HepG2 (cell line): ENCODE results near the gene ZNF697. TPM values are rescaled to one million over a fixed set of nuclear protein-coding genes. Genes with fewer than 3 reads are reported as not detected.

Source experiments
- ATAC-seq: fragments of 200-7000 bp; cut with Tn5 transposase; 3 replicates; pipeline ENCODE4 v1.9.1; 2020; ENCODE audit warnings: mild to moderate bottlenecking, moderate library complexity
- BruUV-seq: library from RNA; stranded (reverse); fragments of 400-500 nt; replicated peaks from 2 replicates; lab custom pipeline; 2021; lab: Mats Ljungman, UMichigan
- CTCF ChIA-PET: fragments of 300-600 bp; formaldehyde crosslinking; extraction: SDS; loops from one replicate; lab custom pipeline; 2021; ENCODE audit warnings: low total read pairs, inconsistent platforms, low intra/inter-chr PET ratio; lab: Yijun Ruan, JAX
- POLR2A ChIA-PET: fragments of 350-600 bp; sonication (Branson Sonifier 250); formaldehyde crosslinking; loops from one replicate; lab custom pipeline; 2020; ENCODE audit warnings: antibody characterized with exemption, inconsistent platforms; lab: Yijun Ruan, JAX
- DNase-seq: peaks from one replicate; pipeline ENCODE4 v3.0.0-alpha.2; 2015; ENCODE audit warnings: low spot score
- FAIRE-seq: peaks from 3 replicates; lab custom pipeline; 2011; peaks lifted over from hg19 to GRCh38; lab: Jason Lieb, UNC
- H2AFZ ChIP-seq: one replicate; pipeline ENCODE4 v1.6.1; 2011; ENCODE audit warnings: low read length, inconsistent platforms
- H3K27ac ChIP-seq: fragments of 300-600 bp; 3 replicates; pipeline ENCODE4 v1.8.0; 2011; ENCODE audit warnings: mixed run types, mild to moderate bottlenecking, mixed read lengths, low read length, inconsistent platforms; ENCODE audit not compliant: insufficient read depth; ENCODE audit errors: extremely low read length
- H3K27me3 ChIP-seq, 2 experiments: fragments of 200-600 bp in 1 of 2; 2 replicates in 1 of 2; 3 replicates in 1 of 2; pipeline versions ENCODE4 v1.6.0 to v1.8.0; 2011; ENCODE audit warnings: low read length in 2 of 2, mild to moderate bottlenecking in 2 of 2, moderate library complexity in 2 of 2, inconsistent platforms in 1 of 2; ENCODE audit not compliant: insufficient read depth in 2 of 2, control insufficient read depth in 1 of 2
- H3K36me3 ChIP-seq, 2 experiments: fragments of 200-600 bp in 1 of 2; replicated peaks in 1 of 2; 2 replicates in 1 of 2; 3 replicates in 1 of 2; pipeline versions ENCODE4 v1.5.1 to v1.8.0; 2011; ENCODE audit warnings: low read length in 2 of 2, inconsistent platforms in 1 of 2; ENCODE audit not compliant: insufficient read depth in 2 of 2, control insufficient read depth in 1 of 2
- H3K4me1 ChIP-seq: 2 replicates; pipeline ENCODE4 v1.5.1; 2012; ENCODE audit warnings: low read length, inconsistent platforms; ENCODE audit not compliant: insufficient read depth
- H3K4me2 ChIP-seq: 2 replicates; pipeline ENCODE4 v1.6.0; 2011; ENCODE audit warnings: low read depth, low read length, inconsistent platforms
- H3K4me3 ChIP-seq, 3 experiments: fragments of 200-600 bp in 1 of 3; sonication (generic), shearing (Covaris generic) in 1 of 3; replicated peaks in 1 of 3; 2 replicates each; pipeline ENCODE4 v1.5.1; 2011 to 2016; ENCODE audit warnings: low read length in 3 of 3, inconsistent platforms in 2 of 3, low read depth in 2 of 3, mild to moderate bottlenecking in 2 of 3, control low read depth in 1 of 3, mixed read lengths in 1 of 3; ENCODE audit not compliant: insufficient read depth in 1 of 3
- H3K79me2 ChIP-seq: one replicate; pipeline ENCODE4 v1.6.1; 2011; ENCODE audit warnings: low read length, inconsistent platforms; ENCODE audit not compliant: insufficient read depth
- H3K9ac ChIP-seq: 2 replicates; pipeline ENCODE4 v1.6.0; 2011; ENCODE audit warnings: mild to moderate bottlenecking, low read depth, low read length, inconsistent platforms; ENCODE audit not compliant: insufficient read depth
- H3K9me3 ChIP-seq: 2 replicates; pipeline ENCODE4 v1.5.1; 2012; ENCODE audit warnings: mild to moderate bottlenecking, low read length
- H4K20me1 ChIP-seq: 2 replicates; pipeline ENCODE4 v1.6.0; 2011; ENCODE audit warnings: inconsistent platforms, mild to moderate bottlenecking, low read length, moderate library complexity; ENCODE audit not compliant: insufficient read depth
- ARID3A ChIP-seq: IDR thresholded peaks from 2 replicates; pipeline ENCODE4 v1.6.1; 2012; ENCODE audit warnings: low read depth, low read length, improper control_type of control experiment
- ARID5B ChIP-seq: IDR thresholded peaks from 2 replicates; pipeline ENCODE4 v1.4.0; 2020; ENCODE audit warnings: mild to moderate bottlenecking, missing genetic modification reagents
- CHCHD3 ChIP-seq: sonication (generic); formaldehyde crosslinking; IDR thresholded peaks from 2 replicates; pipeline ENCODE4 v1.8.0; 2022; ENCODE audit warnings: mild to moderate bottlenecking, missing genetic modification reagents, moderate library complexity
- CTCF ChIP-seq: sonication (generic); formaldehyde crosslinking; IDR thresholded peaks from 2 replicates; pipeline ENCODE4 v1.5.0; 2020; ENCODE audit warnings: mild to moderate bottlenecking, missing genetic modification reagents, moderate library complexity
- DNMT3B ChIP-seq: conservative IDR thresholded peaks from 2 replicates; pipeline ENCODE4 v1.6.1; 2016; ENCODE audit warnings: missing biosample characterization, control low read depth
- FOXC1 ChIP-seq: sonication (generic); formaldehyde crosslinking; IDR thresholded peaks from 2 replicates; pipeline ENCODE4 v1.8.0; 2022; ENCODE audit warnings: mild to moderate bottlenecking, missing genetic modification reagents, borderline replicate concordance
- MIXL1 ChIP-seq: IDR thresholded peaks from 2 replicates; pipeline ENCODE4 v1.6.1; 2016
- NFYB ChIP-seq: sonication (generic); formaldehyde crosslinking; IDR thresholded peaks from 2 replicates; pipeline ENCODE4 v1.4.0; 2020; ENCODE audit warnings: missing genetic modification reagents
- RAD21 ChIP-seq: fragments of 450-650 bp; formaldehyde crosslinking; IDR thresholded peaks from 2 replicates; pipeline ENCODE4 v1.5.0; 2020; ENCODE audit warnings: mild to moderate bottlenecking
- SIX1 ChIP-seq: sonication (generic); formaldehyde crosslinking; IDR thresholded peaks from 2 replicates; pipeline ENCODE4 v1.4.0; 2020; ENCODE audit warnings: missing genetic modification reagents, borderline replicate concordance
- SIX4 ChIP-seq: sonication (generic); formaldehyde crosslinking; IDR thresholded peaks from 2 replicates; pipeline ENCODE4 v1.4.0; 2020; ENCODE audit warnings: missing genetic modification reagents
- SMC3 ChIP-seq: IDR thresholded peaks from 2 replicates; pipeline ENCODE4 v1.6.1; 2011; ENCODE audit warnings: low read length, improper control_type of control experiment
- SOX5 ChIP-seq: IDR thresholded peaks from 2 replicates; pipeline ENCODE4 v1.6.1; 2016; ENCODE audit warnings: borderline replicate concordance
- STAG1 ChIP-seq: sonication (generic); formaldehyde crosslinking; IDR thresholded peaks from 2 replicates; pipeline ENCODE4 v1.4.0; 2020; ENCODE audit warnings: missing genetic modification reagents
- ZKSCAN1 ChIP-seq: fragments of 150-350 bp; IDR thresholded peaks from 2 replicates; pipeline ENCODE4 v1.6.1; 2014; ENCODE audit warnings: low read length
- ZNF501 ChIP-seq: sonication (generic); formaldehyde crosslinking; IDR thresholded peaks from 2 replicates; pipeline ENCODE4 v1.5.1; 2020; ENCODE audit warnings: mild to moderate bottlenecking, moderate library complexity, missing genetic modification reagents
- WGBS: methylation state at CpG from one replicate; pipeline ENCODE4 v1.1.6; 2017; ENCODE audit warnings: low lambda C conversion rate; 5-methylcytosine and 5-hydroxymethylcytosine counted together
- in situ Hi-C: cut with HindIII; loops from 2 replicates; pipeline ENCODE4 v1.10.0; 2017; ENCODE audit warnings: low pct_unique_long_range_greater_than_20kb; ENCODE audit not compliant: extremely low pct_ligation_motif_present
- intact Hi-C: fragments of 100-400 bp; cut with micrococcal nuclease; formaldehyde crosslinking; loops from one replicate; pipeline ENCODE4 v1.10.0; 2022; ENCODE audit not compliant: unreplicated experiment
- polyA plus RNA-seq, 8 experiments: library from polyadenylated mRNA; depleted of rRNA in 3 of 8; stranded (reverse) in 7 of 8; unstranded in 1 of 8; fragments of >200 nt; fragmentation: Illumina TruSeq in 4 of 8; extraction: Trizol in 4 of 8; gene quantifications; 2 replicates each; pipeline versions ENCODE4 v1.2.1 to v1.2.3, GENCODE V29; 2011 to 2016; ENCODE audit warnings: low read depth in 4 of 8, missing spikeins in 1 of 8, mixed read lengths in 1 of 8; ENCODE audit not compliant: insufficient read depth in 1 of 8
- total RNA-seq, 5 experiments: library from RNA; depleted of rRNA; stranded (reverse); fragments of >200 nt; fragmentation: Illumina TruSeq; extraction: Trizol; gene quantifications; 2 replicates each; pipeline ENCODE4 v1.2.3, GENCODE V29; 2016; ENCODE audit warnings: low read depth in 1 of 5

ZNF697 gene
- total and polyA plus RNA-seq, 2 of the 13 experiments (the other 11 are each of a cell fraction or from before 2014, with no cell fraction given), result 2.3 to 7.1 TPM

GRCh38 chr1:119675349-119676345 lies 27.6 kb upstream of the ZNF697 start:
- peaks cover 39% of the 10 kb centered on the region for H3K4me1 ChIP-seq
- peak overlapping the region; percentile 93 for H3K4me2 ChIP-seq
- in situ Hi-C loops (no loop called here), intact Hi-C loops (no loop called here)
- H3K9me3 ChIP-seq, result no peaks in the 10 kb centered on the region
- DNase-seq (peak; percentile 82), ATAC-seq (peak; percentile 86), FAIRE-seq (peak; percentile 82)
- 7% methylated on average over 16 of the region's 16 CpGs for WGBS
- no peak overlapping the region for H3K27ac ChIP-seq
- H3K9ac ChIP-seq, result peak overlapping the region; percentile 20; the same call in 1 of the 2 replicates
- H4K20me1 ChIP-seq, result no peaks in the 10 kb centered on the region
- no peaks in the 10 kb centered on the region for H3K36me3 ChIP-seq
- H3K27me3 ChIP-seq, result no peaks in the 10 kb centered on the region; a peak in 1 of 5 replicates
- peak overlapping the region; percentile 94 for H2AFZ ChIP-seq
- ChIA-PET POLR2A (interaction anchor here (1.2 to 2.8 kb wide), 3 partner anchors 21 to 36 kb away, joined by 6 to 17 read pairs (median 9); partner anchors contain the start of genes PHGDH and ZNF697), CTCF (interaction anchor here (0.6 to 3.1 kb wide), 8 partner anchors 12 to 92 kb away, joined by 3 to 35 read pairs (median 4); no protein-coding TSS in a partner anchor)
- no TSS peak for BruUV-seq
- H3K79me2 ChIP-seq, result no peaks in the 10 kb centered on the region
- H3K4me3 ChIP-seq, result peak overlapping the region; percentile 43 to 63 (median 57)
- TF ChIP-seq ARID3A (peak; percentile 45; the same call in 1 of the 2 replicates), SIX1 (peak; percentile 57; the same call in 1 of the 2 replicates), DNMT3B (peak; percentile 61; the same call in 1 of the 2 replicates), SOX5 (CRISPR knock-in tag) (no peak), NFYB (CRISPR knock-in tag) (peak; percentile 41; the same call in 1 of the 2 replicates), ZNF501 (CRISPR knock-in tag) (0 out of 2 replicates have a peak, but pooled peaks have one; percentile 22), FOXC1 (CRISPR knock-in tag) (0 out of 2 replicates have a peak, but pooled peaks have one; percentile 39), RAD21 (peak; percentile 33; the same call in 1 of the 2 replicates), ZKSCAN1 (peak; percentile 85), CTCF (CRISPR knock-in tag) (peak; percentile 79), MIXL1 (CRISPR knock-in tag) (0 out of 2 replicates have a peak, but pooled peaks have one; percentile 12), ARID5B (CRISPR knock-in tag) (peak; percentile 27; the same call in 1 of the 2 replicates), CHCHD3 (CRISPR knock-in tag) (no peak), SMC3 (peak; percentile 73), STAG1 (CRISPR knock-in tag) (peak; percentile 57), SIX4 (CRISPR knock-in tag) (peak; percentile 67)
